Left ventricle myocardium superior (tissue), 1 donor: ENCODE measurements around the gene NPPA. TPM values are rescaled to one million over a fixed set of nuclear protein-coding genes. Genes with fewer than 3 reads are reported as not detected.

Source experiments
- ATAC-seq: fragments of 200-7000 bp; cut with Tn5 transposase; one replicate; pipeline ENCODE4 v1.9.1; 2020; ENCODE audit warnings: mild to moderate bottlenecking, moderate library complexity
- DNase-seq: peaks from one replicate; pipeline ENCODE4 v3.0.0-alpha.2; 2020
- intact Hi-C: fragments of 100-400 bp; cut with micrococcal nuclease; formaldehyde crosslinking; loops from one replicate; pipeline ENCODE4 v1.11.0; 2022
- total RNA-seq: library from RNA; stranded (reverse); fragmentation: NEBNext Ultra II Directional; extraction: Animal tissue kit (Norgen Biotek cat#: 25700); gene quantifications from one replicate; pipeline ENCODE4 v1.2.1, GENCODE V29; 2021
- donor health status: DM: no; HTN: yes; CAD: no; lungs with severe emphysema.

The NPPA gene
- total RNA-seq, 1 donor from 2014 or later, result 5.5 TPM

DNA sequence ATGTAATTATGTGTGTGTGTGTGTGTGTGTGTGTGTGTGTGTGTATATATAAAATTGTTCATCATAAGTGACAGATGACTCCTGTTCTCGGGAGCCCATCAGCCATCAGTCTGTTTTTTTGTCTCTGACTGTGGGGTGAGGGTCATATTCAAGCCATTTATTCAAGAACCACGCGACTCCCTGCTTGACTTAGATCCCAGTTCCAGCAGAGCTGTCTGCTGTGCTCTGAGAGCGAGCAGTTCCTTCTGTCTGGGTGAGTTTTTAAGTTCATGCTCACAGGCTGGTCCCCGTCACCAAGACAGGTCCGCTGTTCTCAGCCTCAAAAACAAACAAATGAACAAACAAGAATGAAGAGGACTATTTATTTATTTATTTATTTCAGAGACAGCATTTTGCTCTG is 29.5 kb upstream of the NPPA start:
- ATAC-seq (no peak), DNase-seq (no peak)
- intact Hi-C loops, result no loop called here

DNA sequence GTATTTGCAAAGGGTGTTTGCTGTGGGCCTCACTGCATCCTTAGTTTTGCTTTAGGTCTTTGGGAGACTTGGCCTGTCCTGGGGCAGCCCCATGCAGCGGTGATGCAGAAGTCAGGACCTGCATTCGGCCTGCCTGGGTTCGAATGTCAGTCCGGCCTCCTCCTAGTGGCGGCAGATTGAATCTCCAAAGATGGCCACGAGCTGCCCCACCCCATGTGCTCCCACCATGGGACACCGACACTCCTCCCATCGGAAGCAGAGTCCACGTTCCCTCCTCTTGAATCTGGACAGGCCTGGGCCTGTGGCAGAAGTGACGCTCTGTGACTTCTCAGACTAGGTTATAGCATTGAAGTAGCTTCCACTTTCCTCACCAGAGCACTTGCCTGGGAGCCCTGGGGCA is 27.5 kb upstream of the NPPA start:
- ATAC-seq (no peak), DNase-seq (no peak)
- intact Hi-C loops, result no loop called here

DNA sequence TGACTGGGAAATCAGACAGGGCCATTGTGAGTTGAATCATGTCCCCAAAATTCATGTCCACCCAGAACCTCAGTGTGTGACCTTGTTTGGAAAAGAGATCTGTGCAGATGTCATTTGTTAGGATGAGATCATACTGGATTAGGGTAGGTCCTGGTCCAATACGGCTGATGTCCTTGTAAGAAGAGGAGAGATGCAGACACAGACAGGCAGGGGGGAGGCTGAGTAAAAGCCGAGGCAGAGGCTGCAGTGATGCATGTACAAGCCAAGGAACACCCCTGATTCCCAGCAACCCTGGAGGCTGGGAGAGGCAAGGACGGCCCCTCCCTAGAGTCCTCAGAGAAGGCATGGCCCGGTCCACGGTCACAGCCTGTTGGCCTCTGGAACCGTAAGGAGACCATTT is 27.0 kb upstream of the NPPA start:
- intact Hi-C loops, result no loop called here
- ATAC-seq, result peak; percentile 18
- peak; percentile 40 for DNase-seq

DNA sequence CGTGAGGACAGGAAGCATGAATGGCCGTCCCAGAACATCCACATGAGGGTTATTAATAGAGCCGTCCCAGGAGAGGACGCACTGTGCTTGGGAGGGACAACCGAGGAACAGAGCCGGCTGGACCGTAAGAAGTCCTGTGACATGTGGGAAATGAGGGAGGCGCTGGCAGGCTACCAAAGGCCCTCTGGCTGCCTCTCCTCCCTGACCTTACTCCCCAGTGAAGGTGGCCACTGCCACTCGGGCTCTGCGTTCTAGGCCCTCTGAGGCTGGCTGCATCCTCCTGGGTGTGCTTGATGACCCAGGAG is 26.6 kb upstream of the NPPA start:
- intact Hi-C loops, result no loop called here
- DNase-seq, result peak; percentile 95
- peak; percentile 97 for ATAC-seq

DNA sequence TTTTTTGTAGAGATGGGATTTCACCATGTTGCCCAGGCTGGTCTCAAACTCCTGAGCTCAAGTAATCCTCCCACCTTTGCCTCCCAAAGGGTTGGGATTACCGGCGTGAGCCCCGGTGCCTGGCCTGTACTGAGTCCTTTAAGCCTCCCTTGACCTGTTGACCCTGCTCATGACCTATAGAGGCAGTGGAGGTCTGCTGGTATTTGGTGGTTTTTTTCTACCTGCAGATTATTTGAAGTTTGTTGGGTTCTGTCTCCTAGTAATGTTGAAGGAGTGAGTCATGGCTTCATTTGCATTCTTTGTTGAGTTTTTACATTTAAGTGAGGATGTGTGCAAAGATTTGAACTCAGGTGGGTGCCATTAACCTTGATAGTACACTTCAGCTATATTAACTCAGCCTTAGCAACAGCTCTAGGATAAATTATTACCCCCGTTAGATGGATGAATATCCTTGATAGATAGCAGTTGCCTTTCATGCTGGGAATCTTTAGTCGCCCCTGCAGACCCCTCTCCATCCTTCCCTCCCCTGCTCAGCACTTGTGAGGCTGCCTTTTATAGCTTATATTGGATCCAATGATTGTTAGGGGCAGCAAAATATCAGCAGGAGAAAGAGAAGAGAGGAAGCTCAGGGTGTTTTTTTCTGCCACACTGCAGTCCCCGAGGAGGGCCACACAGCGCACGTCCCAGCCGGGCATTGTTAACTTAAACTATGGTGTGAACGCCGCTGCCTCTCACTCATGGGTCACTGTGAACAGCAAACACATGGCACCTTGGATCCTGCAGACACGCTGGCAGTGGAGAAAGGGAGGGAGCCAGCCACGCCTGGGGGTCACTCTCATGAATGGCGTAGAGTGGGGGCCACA is 26.0 kb upstream of the NPPA start:
- no peak for ATAC-seq
- intact Hi-C loops, result no loop called here

DNA sequence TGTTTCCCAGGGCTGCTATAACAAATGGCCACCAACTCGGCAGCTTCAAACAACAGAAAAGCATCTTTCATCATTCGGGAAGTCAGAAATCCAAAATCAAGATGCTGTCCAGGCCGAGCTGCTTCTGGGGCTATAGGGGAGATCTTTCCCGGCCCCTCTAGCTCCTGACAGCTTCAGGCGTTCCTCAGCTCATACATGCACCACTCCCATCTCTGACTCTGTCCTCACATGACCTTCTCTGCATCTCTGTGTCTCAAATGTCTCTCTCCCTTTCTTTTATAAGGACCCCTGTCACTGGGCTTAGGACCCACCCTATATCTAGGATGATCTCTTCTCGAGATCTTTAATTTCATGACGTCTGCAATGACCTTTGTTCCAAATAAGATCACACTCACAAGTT is 25.0 kb upstream of the NPPA start:
- ATAC-seq, result no peak
- intact Hi-C loops, result no loop called here

More for the DNA sequence above, 26.0 kb upstream of the NPPA start:
- DNase-seq, result no peak

DNA sequence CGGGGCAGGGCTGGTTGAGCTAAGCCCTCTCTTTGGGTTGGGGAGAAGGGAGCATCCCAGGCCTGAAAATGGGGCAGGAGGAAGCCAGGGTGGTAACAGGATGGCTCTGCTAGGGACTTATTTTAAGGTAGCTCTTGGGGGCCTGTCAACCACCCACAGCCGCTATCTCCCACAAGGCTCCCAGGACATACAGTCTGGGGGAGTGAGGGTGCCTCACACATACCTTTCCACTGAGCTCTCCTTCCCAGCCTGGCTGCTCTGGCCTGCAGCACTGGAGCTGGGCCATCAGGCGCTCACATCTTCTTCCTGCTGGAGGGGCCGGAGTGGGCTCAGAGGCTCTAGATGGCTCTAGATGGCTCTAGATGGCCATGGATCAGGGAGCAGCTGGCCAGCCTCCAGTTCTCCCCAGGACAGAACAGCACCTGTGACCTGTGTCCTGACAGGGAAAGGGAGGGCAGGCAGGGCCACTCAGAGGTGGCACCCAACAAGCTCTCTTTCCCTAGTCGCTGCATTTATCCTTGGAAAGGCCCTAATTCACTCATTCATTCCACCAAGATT is 22.1 kb upstream of the NPPA start:
- no peak for ATAC-seq
- intact Hi-C loops, result no loop called here
- DNase-seq, result no peak

More for the DNA sequence above, 25.0 kb upstream of the NPPA start:
- no peak for DNase-seq

DNA sequence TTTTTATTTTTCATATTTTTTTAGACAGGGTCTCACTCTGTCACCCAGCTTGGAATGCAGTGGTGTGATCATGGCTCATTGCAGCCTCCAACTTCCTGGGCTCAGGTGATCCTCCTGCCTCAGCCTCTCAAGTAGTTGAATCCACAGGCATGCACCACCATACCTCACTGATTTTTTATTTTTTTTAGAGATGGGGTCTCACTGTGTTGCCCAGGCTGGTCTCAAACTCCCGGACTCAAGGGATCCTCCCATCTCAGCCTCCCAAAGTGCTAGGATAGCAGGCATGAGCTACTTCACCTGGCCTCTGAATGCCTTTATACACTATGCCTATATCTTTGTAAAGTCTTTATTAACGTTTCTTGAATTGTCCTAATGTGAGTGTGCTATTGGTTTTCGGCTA is 21.5 kb upstream of the NPPA start:
- ATAC-seq (no peak), DNase-seq (no peak)
- intact Hi-C loops, result no loop called here

DNA sequence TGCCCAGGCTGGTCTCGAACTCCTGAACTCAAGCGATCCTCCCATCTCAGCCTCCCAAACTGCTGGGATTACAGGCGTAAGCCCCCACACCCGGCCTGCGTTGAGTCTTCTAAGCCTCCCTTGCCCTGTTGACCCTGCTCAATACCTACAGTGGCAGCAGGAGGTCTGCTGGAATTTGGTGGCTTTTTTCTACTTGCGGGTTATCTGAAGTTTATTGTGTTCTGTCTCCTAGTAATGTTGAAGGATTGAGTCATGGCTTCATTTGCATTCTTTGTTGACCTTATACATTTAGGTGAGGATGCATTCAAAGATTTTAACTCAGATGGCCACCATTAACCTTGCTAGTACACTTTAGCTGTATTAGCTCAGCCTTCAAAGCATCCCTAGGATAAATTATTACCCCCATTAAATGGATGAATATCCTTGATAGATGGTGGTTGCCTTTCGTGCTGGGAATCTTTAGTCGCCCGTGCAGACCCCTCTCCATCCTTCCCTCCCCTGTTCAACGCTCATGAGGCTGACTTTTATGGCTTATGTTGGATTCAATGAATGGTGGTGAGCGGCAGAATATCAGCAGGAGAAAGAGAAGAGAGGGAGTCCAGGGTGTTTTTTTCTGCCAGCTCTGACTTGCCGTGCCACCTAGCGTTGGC is 20.9 kb upstream of the NPPA start:
- ATAC-seq, result no peak
- intact Hi-C loops, result no loop called here
- no peak for DNase-seq

DNA sequence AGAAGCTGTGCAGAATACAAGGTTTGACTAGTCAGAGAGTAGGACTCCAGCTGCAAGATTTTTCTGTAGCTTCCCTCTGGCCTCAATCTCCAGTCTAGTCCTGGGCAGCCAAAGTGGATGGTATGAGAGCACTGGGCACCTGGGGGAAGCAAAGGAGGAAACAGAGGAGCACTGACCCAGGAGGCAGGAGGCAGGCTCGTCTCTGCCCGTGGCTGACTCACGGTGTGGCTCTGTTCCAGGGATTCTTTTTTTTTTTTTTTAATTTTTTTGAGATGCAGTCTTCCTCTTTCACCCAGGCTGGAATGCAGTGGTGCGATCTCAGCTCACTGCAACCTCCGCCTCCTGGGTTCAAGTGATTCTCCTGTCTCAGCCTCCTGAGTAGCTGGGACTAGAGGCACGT is 15.3 kb upstream of the NPPA start:
- ATAC-seq, result no peak
- intact Hi-C loops, result no loop called here
- DNase-seq, result no peak

DNA sequence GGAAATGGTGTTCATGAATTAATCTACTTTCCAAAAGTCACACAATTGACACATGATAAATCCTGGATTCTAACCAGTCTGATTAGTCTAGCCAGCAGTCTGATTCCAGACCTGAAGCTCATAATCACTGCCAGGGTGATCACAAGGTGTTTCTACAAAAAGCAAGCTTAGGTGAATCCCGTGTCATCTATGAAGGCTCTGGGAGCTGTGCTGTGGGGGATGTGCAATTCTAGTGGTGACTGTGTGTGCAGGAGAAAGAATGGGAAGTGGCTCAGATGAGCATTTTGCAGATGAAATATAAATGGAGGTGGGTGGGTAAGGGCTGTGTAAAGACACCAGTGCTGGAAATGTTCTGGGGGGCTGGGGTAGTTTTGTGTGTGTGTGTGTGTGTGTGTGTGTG is 13.0 kb upstream of the NPPA start:
- DNase-seq (no peak), ATAC-seq (no peak)
- intact Hi-C loops, result no loop called here

DNA sequence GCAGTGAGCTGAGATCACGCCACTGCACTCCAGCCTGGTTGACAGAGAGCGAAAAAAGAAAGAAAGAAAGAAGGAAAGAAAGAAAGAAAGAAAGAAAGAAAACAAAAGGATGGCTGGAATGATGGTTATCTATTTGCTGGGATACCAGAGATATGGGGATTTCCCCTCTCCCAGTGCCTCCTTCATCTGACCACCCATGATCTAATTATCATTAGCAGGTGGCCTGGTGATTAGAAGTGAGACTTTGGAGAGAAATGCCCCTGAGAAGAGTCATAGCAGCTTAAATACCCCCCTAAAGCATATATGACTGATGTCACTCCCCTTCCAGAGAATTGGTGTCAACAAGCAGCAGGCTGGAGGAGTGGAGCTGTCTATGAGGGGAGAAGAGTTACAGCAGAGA is 12.5 kb upstream of the NPPA start:
- DNase-seq, result no peak
- intact Hi-C loops, result no loop called here
- ATAC-seq, result no peak

DNA sequence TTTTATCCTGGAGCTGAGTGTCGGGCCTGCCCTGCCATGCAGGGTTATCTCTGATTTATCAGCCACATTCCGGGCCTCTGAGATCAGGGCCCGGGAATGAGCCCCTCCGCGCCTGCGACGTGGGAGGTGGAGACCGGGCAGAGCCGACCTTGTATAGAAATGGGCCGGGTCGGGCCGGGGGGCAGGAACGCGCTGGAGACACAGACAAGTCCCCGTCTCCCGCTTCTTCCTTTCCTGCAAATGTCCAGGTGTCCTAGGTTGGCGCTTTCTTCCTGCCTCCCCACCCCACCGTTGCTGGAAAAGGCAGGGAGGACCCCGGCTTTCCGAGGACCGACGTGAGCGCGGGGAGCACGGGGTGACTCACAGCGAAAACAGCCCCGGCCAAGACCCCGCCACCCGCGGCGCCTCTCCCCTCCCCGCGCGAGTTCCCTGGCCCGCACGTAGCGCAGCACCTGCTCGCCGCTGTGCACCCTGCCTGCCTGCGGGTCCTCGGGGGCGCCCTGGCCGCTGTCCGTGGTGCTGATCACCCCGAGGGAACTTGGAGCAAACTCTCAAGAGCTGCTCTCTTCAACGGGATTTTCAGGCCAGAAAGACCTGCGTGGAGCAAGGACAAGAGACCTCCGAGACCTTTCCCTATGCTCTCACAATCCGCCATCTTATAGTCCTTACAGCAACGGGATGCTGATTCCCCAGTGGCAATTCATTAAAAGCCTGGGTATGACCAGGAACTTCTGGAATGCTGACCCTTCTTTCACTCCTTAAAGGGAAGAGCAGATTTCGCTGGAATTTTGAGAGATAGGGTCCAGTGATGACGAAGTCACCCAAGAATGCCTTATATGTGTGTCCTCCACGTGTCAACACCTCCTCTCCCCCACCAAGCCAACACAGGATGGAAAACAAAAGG is 11.6 kb upstream of the NPPA start:
- peak; percentile 87 for ATAC-seq
- intact Hi-C loops, result no loop called here
- peak; percentile 83 for DNase-seq

DNA sequence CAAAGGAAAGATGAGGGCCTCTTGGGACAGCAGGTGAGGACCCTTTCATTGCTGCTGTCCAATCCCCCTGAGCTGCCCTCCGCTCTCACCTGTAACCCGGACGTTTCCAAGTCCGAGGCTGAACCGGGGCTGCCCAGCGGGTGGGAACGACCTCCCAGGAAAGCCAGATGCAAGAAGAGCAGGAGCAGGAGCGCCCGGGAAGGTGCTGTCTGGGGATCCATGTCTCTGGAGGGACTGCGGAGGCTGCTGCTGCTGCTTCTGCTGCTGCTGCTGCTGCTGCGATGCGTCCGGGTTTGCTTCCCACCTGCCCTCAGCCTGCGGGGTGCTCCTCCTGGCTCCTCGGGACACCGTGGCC is 11.0 kb upstream of the NPPA start, which contains the start of gene NPPB:
NPPB (minus strand) TSS at position 333 of the 355 bp plus-strand sequence; CDS start at position 221, 112 bp downstream.
- no peak for ATAC-seq
- DNase-seq, result no peak
- intact Hi-C loops, result no loop called here

DNA sequence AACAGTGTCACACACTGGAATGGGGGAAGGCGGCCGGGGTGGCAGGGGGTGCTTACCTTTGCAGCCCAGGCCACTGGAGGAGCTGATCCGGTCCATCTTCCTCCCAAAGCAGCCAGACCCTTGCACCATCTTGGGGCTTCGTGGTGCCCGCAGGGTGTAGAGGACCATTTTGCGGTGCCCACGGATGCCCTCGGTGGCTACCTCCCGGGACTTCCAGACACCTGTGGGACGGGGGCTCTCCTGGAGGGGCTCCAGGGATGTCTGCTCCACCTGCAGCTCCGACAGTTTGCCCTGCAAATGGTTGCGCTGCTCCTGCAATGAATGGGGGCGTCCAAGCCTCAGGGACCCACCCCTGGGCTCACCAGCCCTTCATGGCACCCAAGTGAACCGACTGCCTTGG is 10.6 kb upstream of the NPPA start:
- intact Hi-C loops, result no loop called here
- no peak for ATAC-seq
- no peak for DNase-seq

DNA sequence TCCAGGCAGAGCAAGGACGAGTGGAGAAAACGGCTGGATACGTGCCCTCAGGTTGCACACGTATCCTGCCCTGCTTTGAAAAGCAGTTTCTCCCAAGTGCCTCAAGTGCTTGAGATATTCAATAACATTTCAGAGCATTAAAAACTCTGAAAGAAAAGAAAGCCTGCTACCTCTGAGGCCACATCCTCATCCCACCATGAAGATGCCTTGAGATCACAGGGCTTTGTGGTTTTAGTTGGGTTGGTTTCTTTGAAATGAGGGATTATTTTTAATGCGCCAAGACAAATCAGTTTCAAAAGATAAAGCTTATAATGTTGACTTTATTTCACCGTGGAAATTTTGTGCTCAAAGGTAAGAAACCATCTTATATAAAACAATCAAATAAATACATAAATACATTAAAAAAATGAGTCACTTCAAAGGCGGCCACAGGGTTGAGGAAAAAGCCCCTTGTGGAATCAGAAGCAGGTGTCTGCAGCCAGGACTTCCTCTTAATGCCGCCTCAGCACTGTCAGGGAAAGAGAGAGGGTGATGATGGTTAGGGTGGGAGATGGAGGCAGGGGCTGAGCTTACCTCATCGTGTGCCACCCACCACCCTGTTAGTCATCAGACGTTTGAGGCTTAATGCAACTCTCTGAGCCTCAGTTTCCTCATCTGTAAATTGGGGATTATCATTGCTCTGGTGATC is 9.7 kb upstream of the NPPA start:
- ATAC-seq (no peak), DNase-seq (no peak)
- intact Hi-C loops, result no loop called here

DNA sequence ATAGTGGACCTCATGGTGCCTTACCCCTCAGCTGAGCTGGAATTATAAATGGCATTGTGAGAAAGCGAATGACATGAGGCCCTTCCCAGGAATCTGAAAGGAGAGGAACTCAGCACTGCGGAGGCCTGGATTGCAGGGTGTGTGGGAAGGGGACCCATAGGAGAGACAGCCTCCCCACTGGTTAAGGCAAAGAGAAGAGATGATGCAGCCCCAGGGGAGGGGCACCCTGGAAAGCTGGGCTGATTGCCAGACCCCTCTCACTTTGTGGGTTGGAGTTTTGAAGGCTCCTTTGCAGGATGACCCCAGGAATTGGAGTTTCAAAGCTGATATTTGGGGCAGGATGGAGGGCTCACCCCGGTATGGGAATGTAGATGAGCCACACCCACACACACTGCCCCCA is 9.1 kb upstream of the NPPA start:
- DNase-seq, result no peak
- intact Hi-C loops, result no loop called here
- no peak for ATAC-seq

DNA sequence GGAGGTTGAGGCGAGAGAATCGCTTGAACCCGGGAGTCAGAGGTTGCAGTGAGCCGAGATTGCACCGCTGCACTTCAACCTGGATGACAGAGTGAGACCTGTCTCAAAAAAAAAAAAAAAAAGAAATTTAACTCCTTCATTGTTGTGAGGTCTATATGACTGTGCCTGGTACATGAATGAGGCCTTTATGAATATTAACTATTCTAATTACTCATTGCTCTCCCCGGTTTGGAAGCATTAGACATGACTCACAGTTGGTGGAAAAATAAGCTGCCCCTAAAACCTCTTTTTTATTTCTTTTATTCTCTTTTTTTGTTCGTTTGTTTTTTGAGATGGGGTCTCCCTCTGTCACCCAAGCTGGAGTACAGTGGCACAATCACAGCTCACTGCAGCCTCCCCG is 7.8 kb upstream of the NPPA start:
- ATAC-seq (no peak), DNase-seq (no peak)
- intact Hi-C loops, result no loop called here

DNA sequence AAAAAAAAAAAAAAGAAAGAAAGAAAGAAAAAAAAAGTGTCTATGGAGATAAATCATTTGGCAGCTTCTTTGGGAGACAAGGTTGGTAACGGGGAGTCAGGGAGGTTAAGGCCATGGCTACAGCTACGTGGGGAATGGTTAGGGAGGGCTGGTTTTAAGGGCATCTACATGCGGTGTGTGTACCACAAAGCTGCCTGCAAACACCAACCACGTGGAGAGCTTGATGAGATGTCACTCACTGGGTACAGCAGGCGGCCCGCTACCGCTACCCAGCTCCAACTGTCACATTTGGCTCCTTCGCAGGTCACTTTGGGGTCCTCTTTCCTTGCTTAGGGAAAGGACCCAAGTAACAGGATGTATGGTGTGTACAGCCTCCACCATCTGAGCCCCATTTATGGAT is 6.9 kb upstream of the NPPA start:
- intact Hi-C loops, result no loop called here
- ATAC-seq (no peak), DNase-seq (no peak)
